Subcutaneous adipose tissue (tissue), 4 donors: ENCODE results near the gene MFNG. TPM values are rescaled to one million over a fixed set of nuclear protein-coding genes. Genes with fewer than 3 reads are reported as not detected.

ENCODE experiments used
- CTCF ChIP-seq: fragments of 450-650 bp; IDR thresholded peaks from one replicate; pipeline ENCODE4 v1.5.1; 2016; ENCODE audit warnings: low read depth, mild to moderate bottlenecking, control low read depth, antibody characterized with exemption, moderate library complexity
- total RNA-seq, 4 donors: library from RNA; depleted of rRNA; stranded (reverse); fragments of >200 nt; gene quantifications; one replicate each; pipeline ENCODE4 v1.1.0, GENCODE V29; 2016

MFNG gene
- total RNA-seq, 4 donors from 2014 or later, result 9.0 to 24.3 (median 17.3) TPM

DNA sequence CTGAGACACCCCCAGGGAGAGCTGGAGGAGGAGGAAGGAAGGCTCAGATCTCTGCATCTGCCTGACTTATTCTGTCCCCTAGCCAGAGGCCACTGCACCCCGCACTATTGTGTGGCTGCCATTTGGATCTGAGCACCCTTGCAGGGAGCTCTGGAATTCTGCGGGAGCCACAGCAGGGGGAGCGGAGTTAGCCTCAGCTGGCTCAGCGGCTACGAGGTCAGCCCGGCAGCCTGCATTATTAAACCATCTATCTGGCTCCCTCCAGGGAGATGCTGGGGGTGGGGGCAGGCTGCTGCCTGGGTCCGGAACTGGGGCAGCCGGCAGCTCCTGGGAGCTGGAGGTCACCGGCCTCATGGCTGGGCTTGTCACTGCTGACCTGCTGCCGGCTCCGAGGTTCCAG, 52.4 kb downstream of the MFNG start:
- TF ChIP-seq CTCF, result no peak

DNA sequence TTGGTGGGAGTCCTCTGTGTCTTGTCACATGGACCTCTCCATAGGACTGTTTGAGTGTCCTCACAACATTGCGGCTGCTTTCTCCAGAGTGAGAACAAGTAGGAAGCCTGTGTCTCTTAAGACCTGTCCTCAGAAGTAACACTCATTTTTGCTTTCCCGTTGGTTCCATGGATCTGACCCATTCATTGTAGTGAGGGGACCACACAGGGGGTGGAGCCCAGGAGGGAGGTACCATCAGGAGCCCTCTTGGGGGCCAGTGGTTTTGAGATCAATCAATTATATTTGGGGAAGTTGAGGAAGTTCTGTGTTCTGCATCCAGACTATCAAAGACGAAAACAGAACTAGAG, 53.5 kb downstream of the MFNG start:
- no peak for TF ChIP-seq CTCF

GRCh38 chr22:37431801-37432707, 54.1 kb downstream of the MFNG start:
- TF ChIP-seq CTCF, result no peak

DNA sequence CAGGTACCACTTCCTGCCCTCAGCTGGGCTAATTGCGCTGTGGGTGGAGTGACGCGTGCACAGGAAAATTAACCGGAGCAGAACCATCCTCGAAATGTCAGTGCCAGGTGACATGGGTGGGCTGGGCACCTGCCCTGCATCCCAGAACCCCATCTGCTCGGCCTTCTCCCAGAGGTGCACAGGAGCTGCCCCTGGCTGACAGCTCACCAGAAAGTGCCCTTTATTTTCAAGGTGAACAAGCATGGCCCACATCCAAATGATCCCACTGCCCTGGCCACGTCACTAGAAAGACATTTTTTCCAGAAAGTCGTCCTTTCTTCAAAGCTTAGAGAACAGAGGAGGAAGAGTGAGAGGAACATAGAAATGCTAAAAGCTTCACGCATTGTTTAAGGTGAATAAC, 54.8 kb downstream of the MFNG start:
- TF ChIP-seq CTCF, result no peak

- TF ChIP-seq CTCF, result no peak
Measured at GRCh38 chr22:37430941-37431340, 55.2 kb downstream of the MFNG start.

GRCh38 chr22:37428649-37429586, 57.3 kb downstream of the MFNG start:
- no peak for TF ChIP-seq CTCF
